SHP77 treated with DMSO at 0.1 percent for 48 hours (cell line): ENCODE measurements around the gene BRI3BP.
"Not testable (repeated sequence)": the region's sequence is repeated elsewhere in the genome, so short reads cannot be mapped to it uniquely, and the experiment has no call there.

Experiments
- DNase-seq: peaks from one replicate; lab custom pipeline; 2025; lab: John Stamatoyannopoulos, UW

The BRI3BP gene

DNA sequence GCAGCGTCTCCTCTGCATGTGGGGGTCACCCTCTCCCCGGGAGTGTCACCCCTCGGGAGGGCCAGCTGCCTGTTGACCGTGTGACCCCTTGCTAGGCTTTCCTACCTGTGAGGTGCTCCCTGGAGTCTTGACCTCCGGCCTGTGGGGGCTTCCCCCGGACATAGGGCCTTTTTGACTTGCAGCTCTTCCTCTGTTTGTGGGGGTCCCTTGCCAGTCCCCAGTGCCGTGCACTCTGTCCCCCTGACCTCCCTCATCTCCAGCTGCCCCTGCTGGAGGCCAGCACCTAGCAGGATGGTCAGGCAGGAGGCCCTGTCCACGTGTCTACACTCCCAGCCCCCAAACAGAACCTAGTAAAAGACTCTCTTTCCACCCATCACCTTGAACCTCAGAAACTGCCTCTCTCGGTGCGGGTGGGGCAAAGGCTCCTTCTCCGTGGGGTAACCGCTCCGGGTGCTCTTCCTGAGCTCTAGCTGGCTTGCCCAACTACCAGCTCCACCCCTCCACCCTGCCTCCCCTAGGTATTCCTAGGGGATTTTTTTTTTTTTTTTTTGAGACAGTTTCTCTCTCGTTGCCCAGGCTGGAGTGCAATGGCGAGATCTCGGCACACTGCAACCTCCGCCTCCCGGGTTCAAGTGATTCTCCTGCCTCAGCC lies 72.6 kb downstream of the BRI3BP start:
- no peak for DNase-seq

DNA sequence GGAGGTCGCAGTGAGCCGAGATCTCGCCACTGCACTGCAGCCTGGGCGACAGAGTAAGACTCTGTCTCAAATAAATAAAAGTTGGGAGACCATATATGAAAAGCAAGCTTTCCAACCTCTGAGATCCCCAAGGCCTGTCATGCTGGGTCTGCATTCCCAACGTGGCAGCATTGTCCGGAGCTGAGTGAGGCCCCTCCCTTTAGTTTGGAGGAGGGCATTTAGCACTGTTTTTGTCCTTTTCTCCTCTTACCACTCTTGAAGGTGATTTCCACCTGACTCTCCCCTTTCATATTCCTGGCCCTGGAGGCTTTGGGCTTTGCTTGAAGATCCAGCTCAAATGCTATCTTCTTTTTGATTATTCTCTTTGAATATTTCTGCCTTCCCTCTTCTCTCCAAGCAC lies 74.9 kb downstream of the BRI3BP start:
- DNase-seq: no peak

DNA sequence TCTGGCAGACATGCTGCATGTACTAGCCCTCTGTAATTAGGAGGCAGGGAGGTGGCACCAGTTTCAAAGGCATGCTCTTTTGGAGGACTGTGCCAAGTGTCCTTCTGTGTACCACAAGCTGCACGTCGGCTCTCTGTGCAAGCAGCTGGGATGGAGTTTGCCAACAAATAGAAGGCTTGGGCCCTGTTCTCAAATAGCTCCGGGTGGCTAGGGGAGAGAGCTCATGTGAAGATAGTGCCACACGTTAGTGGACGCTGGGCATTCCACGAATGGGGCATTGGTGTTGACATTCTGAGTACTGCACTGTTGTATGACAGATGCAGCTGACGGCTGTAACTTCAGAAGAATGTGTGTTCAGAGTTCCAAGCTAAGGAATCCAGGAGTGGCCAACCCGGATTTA lies 76.2 kb downstream of the BRI3BP start:
- DNase-seq: no peak

DNA sequence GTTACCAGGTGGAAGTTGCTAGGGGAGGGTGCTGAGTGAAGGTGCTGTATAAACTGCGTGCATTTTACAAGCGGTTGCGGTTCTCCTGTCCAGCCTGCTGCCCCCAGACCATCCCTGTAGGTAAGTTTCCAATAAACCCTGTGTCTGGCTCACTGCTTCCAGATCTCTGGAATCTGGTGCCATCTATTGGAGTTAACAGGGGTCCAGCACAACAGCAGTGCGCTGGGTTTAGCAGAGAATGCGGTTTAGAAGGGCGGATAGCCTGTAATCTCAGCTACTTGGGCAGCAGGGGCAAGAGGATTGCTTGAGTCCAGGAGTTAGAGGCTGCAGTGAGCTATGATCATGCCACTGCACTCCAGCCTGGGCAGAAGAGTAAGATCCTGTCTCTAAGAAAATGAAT lies 76.7 kb downstream of the BRI3BP start:
- DNase-seq: no peak

DNA sequence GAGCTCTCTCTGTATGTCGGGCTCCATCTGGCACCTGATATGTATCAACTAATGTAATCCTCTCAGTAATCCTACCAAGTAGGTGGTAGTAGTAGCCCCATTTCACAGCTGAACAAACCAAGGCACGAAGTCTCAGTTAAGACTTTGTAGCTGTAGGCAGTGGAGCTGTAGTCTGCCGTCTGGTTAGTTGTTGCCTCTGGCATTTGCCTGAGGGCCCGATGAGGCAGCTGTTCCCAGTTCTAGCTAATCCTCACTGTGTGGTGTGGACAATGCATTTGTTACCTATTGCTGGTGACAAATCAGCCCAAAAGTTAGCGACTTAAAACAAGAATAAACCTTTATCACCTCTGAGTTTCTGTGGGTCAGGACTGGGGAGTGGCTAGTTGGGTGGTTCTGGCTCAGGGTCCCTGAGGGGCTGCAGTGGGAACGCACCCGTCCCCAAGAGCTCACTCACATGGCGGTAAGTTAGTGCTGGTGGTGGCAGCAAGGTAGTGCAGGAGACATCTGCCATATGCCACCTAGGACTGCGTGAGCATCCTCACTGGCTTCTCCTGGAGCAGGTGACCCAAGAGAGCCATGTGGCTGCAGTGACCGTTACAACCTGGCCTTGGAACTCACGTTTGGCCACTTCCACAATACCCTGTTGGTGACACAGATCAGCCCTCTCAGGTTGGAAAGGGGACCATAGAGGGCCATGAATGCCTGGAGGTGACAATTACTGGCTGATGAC lies 77.4 kb downstream of the BRI3BP start:
- no peak for DNase-seq

DNA sequence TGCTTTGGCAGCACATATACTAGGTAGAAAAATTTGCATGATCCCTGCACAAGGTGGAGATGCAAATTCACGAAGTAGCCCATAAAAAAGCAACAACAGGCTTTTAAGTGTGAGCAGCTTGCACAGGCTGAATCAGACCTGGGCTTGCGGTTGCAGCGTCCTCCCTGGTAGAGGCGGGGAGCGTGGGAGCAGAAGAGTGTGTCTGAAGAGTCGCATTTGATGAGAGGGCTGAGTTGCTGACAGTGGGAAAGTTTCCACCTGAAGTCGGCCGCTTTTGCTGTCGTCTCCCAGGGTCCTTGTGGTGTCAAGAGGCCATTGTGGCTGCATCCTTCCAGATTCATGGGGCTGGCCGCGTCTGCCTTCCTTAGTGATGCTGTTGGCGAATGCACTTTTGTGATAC lies 78.0 kb downstream of the BRI3BP start:
- no peak for DNase-seq

DNA sequence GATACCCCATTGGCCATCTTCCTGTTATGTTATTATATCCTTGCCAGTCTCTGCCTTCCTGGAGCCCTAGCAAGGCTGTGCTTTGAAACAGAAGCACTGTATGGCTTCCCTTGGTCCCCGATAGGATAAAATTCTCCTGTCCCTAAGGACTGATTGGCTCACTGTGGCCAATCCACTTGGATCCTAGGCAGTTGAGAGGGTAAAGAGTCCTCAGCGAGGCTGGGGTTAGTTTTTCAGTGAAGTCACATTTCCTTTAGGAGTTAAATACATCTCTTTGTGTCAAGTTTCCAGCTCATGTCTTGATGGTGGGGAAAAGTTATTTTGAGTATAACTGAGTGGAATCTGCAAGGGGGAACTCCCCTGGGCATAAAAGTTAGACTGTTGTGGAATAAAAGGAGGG lies 79.1 kb downstream of the BRI3BP start:
- DNase-seq: no peak

DNA sequence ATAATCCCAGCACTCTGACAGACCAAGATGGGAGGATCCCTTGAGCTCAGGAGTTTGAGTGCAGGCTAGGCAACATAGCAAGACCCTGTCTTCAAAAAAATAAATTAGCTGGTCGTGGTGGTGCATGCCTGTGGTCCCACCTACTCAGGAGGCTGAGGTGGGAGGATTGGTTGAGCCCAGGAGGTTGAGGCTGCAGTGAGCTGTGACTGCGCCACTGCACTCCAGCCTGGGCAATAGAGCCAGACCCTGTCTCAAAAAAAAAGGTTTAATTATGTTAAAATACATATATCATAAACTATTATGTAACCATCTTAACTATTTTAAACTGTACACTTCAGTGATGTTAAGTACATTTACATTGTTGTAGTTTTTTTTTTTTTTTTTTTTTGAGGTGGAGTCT lies 80.8 kb downstream of the BRI3BP start:
- not testable (repeated sequence) for DNase-seq

DNA sequence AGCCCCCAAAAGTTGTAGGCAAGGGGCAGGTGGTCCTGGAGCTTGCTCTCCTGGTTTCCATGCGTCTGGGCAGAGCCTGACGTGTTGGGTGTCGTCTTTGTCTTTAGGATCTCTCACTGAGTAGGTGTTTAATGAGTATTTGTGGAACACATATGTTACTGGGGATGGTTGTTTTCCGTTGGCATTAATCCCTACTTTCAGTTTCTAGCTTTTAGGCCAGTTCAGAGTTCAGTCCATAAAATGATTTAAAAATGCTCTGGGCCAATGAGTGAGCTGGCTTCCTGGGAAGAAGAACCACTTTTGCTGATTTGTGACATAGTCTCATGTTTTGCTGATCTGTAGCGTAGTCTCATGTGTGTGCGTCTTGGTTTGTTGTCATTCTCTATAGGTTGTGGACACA lies 82.7 kb downstream of the BRI3BP start:
- DNase-seq: no peak

DNA sequence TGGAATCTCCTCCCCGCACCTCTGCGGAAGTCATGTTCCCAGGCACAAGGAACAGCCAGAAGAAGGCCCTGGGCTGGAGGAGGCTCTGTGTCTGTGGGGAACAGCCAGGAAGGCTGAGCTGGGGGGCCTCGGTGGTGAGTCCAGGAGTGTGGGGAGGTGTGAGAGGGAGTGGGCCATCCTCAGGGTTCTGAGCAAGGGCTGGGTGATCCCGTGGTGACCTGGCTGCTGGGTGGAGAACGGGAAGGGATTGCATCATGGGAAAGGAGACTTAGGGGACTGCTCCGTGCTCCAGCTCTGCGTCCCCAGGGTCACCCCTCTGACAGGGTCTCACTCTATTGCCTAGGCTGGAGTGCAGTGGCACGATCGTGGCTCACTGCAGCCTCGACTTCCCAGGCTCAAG lies 85.6 kb downstream of the BRI3BP start:
- no peak for DNase-seq

DNA sequence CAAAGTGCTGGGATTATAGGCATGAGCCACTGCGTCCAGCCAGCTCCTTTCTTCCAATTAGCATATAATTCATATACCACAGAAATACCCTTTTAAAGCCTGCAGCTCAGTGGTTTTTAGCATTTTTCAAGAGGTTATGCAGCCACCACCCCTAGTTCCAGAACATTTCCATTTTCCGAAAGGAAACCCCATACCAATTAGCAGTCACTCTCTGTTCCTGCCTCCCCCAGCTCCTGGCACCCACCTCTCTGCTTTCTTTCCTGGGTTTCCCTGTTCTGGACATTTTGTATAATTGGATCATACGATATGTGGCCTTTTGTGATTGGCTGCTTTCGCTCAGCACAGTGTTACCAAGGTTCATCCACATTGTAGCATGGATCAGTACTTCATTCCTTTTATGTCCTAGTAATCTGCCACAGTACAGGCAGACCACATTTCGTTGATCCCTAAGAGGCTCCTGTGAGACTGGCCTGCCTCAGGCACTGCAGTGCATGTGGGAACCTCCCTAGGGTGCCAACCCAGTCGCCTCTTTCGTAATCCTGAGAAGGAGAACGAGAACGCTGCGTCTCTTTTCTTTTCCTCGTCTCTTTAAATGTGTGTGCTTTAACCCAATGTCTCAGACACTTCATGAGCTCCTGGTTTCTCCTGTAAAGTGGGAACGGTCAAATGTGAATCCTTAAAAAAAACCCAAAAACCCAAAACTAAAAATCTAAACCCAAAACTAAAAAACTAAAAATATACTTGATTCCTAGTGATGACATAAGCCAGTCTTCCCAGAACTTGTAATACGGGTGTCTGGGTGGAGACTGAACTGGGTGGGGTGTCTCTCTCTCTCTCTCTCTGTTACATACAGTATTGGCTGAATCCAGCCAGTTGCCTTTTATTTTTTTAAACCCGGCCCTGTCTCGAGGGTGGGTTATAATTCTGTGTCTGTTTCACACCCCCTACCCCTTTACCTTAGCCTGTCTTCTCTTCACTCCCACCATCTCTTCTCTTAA lies 86.5 kb downstream of the BRI3BP start:
- DNase-seq: no peak
